GM21529 (cell line): ENCODE measurements around the gene GNAZ.

Source experiments
- ATAC-seq: cut with Tn5 transposase; IDR thresholded peaks from one replicate; pipeline ENCODE4 v1.9.1; 2021; ENCODE audit not compliant: unreplicated experiment

The GNAZ gene

DNA sequence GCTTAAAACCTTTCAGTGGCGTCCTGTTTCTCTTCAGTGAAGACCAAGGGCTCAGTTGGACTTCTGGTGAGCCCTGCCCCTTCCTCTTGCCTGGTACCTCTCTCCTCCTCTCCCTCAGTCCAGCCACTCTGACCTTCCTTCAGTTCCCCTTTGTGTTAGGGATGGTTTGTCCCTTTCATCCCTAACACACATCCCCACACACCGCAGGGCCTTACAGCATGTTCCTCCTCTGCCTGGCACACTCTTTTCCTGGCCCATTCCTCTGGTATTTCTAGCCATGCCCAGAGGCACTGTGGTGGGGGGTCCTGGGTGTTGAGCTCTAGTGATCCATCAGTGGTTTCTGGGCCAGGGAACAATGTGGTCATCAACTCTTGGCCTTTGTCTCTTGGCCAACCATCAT lies 21.4 kb downstream of the GNAZ start:
- no peak for ATAC-seq

GRCh38 chr22:23092217-23092955 lies 22.1 kb downstream of the GNAZ start:
- ATAC-seq: no peak

GRCh38 chr22:23093051-23093788 lies 22.9 kb downstream of the GNAZ start:
- no peak for ATAC-seq

DNA sequence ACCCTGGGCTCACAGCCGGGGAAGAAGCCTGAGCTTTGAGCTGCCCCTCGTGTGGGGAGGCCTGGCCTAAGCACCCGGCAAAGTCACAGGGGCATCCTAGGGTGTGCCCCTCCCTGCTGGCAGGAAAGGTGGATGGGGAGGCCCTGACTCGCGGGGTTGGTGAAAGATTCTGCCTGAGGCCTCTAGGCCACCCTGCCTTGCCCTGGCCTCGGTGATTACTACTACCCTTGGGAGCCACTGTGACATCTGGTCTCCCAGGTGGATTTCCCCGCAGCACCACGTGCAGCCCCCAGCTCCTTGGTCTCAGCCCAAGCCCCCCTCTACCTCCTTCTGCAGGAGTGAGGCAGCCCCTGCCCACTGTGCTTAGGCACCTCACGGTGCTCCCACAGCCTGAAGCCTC lies 23.9 kb downstream of the GNAZ start:
- no peak for ATAC-seq

DNA sequence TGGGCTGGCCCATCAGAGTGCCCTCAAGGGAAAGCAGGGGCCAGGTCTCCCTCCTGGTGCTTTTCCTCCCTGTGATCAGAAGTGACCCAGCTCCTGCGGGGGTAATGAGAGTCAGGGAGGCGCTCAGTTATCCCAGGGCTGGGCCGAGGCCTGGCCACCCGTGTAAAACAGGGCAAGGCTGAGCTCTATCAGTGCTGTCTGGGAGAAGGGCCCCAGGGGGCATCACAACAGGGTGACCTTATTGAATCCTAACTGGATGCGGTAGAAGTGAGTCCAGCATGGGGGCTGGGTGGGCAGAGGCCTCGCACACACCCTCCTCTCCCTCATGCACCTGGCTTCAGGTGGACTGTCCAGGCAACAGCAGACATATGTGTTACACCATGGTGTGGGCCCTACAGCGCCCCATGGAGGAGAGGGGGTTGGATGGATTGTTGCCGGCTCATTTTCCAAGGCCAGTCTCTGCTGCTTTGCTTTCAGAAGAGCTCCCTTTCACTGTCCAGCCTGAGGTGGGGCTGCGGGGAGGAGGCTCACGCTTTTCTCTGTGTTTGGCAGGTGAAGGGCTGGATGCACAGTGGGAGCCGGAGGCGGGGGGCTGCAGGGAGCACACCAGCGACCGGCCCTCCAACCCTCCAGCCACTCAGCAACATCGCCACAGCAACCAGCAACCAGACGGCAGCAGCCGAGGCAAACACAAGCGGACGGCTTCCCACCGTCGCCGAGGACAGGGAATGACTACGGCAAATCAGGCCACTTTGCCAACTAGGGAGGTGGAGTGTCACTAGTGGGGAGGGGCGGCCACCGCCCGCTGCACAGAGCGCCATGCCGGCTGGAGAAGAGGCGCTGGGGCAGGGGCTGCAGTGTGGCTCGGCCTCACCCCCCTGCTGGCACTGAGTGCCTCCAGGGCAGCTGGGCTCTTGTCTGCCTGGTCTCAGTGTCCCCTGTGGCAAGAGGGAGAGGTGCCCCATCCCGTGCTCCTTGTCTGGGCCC lies 24.7 kb downstream of the GNAZ start:
- no peak for ATAC-seq

DNA sequence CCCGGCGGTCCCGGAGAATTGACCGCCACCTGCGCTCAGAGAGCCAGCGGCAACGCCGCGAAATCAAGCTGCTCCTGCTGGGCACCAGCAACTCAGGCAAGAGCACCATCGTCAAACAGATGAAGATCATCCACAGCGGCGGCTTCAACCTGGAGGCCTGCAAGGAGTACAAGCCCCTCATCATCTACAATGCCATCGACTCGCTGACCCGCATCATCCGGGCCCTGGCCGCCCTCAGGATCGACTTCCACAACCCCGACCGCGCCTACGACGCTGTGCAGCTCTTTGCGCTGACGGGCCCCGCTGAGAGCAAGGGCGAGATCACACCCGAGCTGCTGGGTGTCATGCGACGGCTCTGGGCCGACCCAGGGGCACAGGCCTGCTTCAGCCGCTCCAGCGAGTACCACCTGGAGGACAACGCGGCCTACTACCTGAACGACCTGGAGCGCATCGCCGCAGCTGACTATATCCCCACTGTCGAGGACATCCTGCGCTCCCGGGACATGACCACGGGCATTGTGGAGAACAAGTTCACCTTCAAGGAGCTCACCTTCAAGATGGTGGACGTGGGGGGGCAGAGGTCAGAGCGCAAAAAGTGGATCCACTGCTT lies 25.5 kb downstream of the GNAZ start:
- no peak for ATAC-seq

DNA sequence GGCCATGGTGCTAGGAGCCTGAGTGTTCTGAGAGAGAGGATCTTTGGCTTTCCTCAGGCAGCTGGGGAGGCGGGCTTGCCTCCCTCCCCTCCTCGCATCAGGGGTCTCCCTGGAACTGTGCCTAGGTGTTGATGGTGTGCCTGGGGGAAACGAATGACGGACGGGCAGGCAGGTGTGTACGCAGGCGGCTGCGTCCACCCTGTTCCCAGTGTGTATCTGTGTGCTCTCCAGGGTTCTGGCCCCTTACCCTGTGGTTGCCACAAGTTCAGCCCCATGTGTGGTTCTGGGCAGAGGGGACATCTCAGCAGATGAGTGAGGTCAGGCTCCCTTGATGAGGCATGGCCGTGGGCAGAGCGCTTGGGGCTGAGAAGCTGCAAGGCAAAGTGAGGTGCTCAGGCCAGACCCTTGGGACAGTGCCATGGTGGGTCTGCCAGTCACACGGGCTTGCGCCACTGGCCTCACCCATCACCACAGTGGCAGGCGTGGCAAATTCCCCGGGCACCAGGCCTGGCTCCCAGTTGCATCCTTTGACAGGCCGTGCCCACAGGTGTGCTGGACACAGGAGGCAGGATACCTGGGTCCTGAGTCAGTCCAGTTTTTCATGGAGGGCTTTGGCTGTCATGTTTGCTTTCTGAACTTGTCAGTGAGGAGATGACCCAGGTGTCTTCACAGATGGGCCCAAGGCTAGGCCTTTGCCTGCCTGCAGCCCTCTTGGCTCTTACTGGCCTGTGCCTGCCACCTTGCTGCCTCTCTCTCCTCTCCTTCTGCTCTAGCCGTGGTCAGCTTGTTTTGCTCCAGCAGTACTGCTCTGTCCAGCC lies 27.3 kb downstream of the GNAZ start:
- ATAC-seq: no peak

- no peak for ATAC-seq
These were observed 27.9 kb downstream of the GNAZ start for GRCh38 chr22:23098230-23098705.

DNA sequence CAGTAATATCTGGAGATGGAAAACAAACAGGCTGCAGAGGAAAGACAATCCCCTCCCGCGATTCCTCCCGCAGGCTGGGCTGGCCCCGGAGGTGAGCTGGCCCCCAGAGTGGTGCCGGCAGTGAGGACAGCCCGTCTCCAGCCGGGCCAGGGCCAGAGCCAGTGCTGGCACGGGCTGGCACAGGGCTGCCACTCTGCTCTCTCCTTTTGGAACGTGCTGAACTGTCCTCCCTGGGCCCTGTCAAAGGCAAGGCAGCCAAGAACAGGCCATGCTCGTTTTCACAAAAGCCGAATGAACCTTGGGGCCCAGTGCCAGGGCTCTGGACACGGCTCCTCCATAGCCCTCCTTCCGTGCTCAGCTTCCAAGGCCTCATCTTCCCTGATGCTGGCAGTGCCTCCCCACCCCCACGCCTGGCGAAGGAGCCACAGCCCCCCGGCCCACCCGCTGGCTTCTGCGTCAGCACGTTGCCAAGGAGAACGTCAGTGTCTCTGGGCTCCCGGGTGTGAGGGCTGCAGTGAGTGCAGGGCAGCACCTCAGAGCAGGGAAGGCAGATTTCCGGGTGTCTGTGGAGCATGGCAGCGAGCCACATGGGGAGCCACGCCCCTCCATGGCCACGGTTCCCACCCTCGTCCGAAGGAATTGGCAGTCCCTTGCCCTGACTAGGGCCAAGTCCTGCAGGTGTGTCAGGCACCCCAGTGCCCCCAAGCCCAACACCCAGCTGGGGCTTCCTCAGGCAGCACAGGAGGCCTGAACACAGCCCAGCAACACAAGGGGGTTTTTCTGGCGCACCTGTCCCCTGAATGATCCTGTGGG lies 28.6 kb downstream of the GNAZ start:
- no peak for ATAC-seq

DNA sequence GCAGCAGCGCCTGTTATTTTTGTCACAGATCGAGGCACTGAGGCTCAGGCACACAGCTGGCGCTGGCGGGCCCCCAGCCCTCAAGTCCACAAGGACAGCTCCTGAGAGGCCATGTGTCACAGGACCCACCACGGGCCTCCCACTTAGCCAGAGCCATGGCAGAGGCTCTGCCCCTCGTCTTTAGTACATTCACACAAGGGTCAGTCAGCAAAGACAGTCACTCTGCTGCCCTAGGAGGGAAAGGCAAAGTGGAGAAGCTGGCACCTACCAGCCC lies 29.1 kb downstream of the GNAZ start:
- no peak for ATAC-seq

GRCh38 chr22:23100124-23100801 lies 29.9 kb downstream of the GNAZ start:
- no peak for ATAC-seq

DNA sequence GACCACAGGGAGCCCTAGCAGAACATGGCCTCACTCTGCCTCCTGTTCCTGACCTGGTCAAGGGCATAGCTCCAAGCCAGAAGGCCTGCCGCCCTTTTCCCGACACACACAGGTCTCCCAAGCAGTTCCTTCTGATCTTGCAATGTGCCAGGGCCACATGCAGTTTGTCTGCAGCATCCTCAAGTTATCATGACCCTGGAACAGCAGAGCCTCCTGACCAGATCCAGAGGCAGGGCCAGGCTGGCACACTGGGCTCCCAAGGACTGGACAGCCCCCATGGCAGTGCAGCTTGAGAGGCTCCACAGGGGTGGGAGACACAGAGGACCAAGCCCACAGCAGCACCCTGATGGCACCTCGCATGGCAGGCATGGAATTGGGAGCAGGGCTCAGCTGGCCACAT lies 31.2 kb downstream of the GNAZ start:
- no peak for ATAC-seq

GRCh38 chr22:23102002-23102655 lies 31.8 kb downstream of the GNAZ start:
- no peak for ATAC-seq

DNA sequence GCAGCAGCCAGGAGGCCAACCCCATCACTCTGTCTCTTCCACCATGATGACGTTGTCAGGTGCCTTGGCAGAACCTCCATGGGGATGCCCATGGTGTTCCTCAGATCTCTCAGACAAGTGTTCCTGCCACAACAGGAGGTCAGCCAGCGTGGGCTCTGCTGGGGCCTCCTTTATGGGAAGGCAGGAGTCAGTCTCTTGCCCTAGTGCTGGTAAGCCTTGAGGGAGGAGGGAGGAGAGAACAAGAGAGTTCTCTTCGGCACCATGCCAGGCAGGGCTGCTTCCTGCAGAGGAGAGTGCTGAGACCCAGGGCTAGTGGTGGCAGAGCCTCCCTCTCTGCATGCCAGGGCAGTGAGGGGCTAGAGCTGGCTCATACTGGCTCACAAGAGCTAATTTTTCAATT lies 32.5 kb downstream of the GNAZ start:
- ATAC-seq: no peak

GRCh38 chr22:23103199-23103954 lies 33.1 kb downstream of the GNAZ start:
- no peak for ATAC-seq

- no peak for ATAC-seq
These were observed 34.1 kb downstream of the GNAZ start for GRCh38 chr22:23104187-23104971.

GRCh38 chr22:23105304-23105703 lies 35.0 kb downstream of the GNAZ start:
- no peak for ATAC-seq
